ENCODE results near the gene EMC9.
A peak's percentile ranks its signal among the peaks of the same experiment; 100 is the strongest.

EMC9 gene

GRCh38 chr14:24177041-24177825, 35.8 kb upstream of the EMC9 start:
- DNase-seq (ENCODE audit: low read depth) = no peak

- no peak for DNase-seq (ENCODE audit: low read depth)
These were observed 35.2 kb upstream of the EMC9 start for GRCh38 chr14:24176599-24176998.

GRCh38 chr14:24172871-24173281, 31.5 kb upstream of the EMC9 start:
- DNase-seq (ENCODE audit: low read depth) = no peak

- no peak for DNase-seq (ENCODE audit: low read depth)
These were observed 31.0 kb upstream of the EMC9 start for GRCh38 chr14:24172261-24172860.

- DNase-seq (ENCODE audit: low read depth) = no peak
These were observed 30.2 kb upstream of the EMC9 start, which contains the start of gene REC8 for GRCh38 chr14:24171422-24172260. Gene REC8 (plus strand): TSS chr14:24172080. CDS start chr14:24172553, 473 bp downstream.

GRCh38 chr14:24167469-24168114, 26.2 kb upstream of the EMC9 start:
- no peak for DNase-seq (ENCODE audit: low read depth)

GRCh38 chr14:24165785-24166184, 24.4 kb upstream of the EMC9 start:
- no peak for DNase-seq (ENCODE audit: low read depth)

- no peak for DNase-seq (ENCODE audit: low read depth)
These were observed 23.2 kb upstream of the EMC9 start for GRCh38 chr14:24164518-24164991.

- DNase-seq (ENCODE audit: low read depth) = no peak
These were observed 20.7 kb upstream of the EMC9 start for GRCh38 chr14:24162093-24162492.

GRCh38 chr14:24160850-24161804, 19.7 kb upstream of the EMC9 start, which contains the start of gene IRF9:
Gene IRF9 (plus strand): TSS chr14:24161265. CDS start chr14:24162145, 880 bp downstream.
- peak; percentile 80 for DNase-seq (ENCODE audit: low read depth)

- DNase-seq (ENCODE audit: low read depth) = no peak
These were observed 19.1 kb upstream of the EMC9 start for GRCh38 chr14:24160499-24160849.

GRCh38 chr14:24159777-24160498, 18.5 kb upstream of the EMC9 start:
- no peak for DNase-seq (ENCODE audit: low read depth)

- DNase-seq (ENCODE audit: low read depth) = no peak
These were observed 15.9 kb upstream of the EMC9 start for GRCh38 chr14:24157331-24157730.

GRCh38 chr14:24156840-24157239, 15.4 kb upstream of the EMC9 start:
- no peak for DNase-seq (ENCODE audit: low read depth)

GRCh38 chr14:24155100-24155499, 13.7 kb upstream of the EMC9 start:
- no peak for DNase-seq (ENCODE audit: low read depth)

- no peak for DNase-seq (ENCODE audit: low read depth)
These were observed 10.2 kb upstream of the EMC9 start for GRCh38 chr14:24151404-24152080.

GRCh38 chr14:24150993-24151392, 9.6 kb upstream of the EMC9 start:
- DNase-seq (ENCODE audit: low read depth) = no peak

- DNase-seq (ENCODE audit: low read depth) = no peak
These were observed 9.2 kb upstream of the EMC9 start for GRCh38 chr14:24150567-24150966.

GRCh38 chr14:24150061-24150460, 8.7 kb upstream of the EMC9 start:
- no peak for DNase-seq (ENCODE audit: low read depth)
